SK-N-SH treated with all-trans-retinoic acid at 6 μM for 48 hours (cell line): Measurements from ENCODE around the gene ELP4.

Experiments
- ATAC-seq: fragments of 200-7000 bp; cut with Tn5 transposase; 3 replicates; pipeline ENCODE4 v1.9.1; 2020; ENCODE audit warnings: mild to moderate bottlenecking, moderate library complexity
- ARNTL ChIP-seq: fragments of 450-650 bp; formaldehyde crosslinking; IDR thresholded peaks from 2 replicates; pipeline ENCODE4 v1.5.0; 2020; ENCODE audit warnings: low read depth, mild to moderate bottlenecking, moderate library complexity, borderline replicate concordance
- CSRNP3 ChIP-seq: fragments of 250-450 bp; sonication (Bioruptor Pico); IDR thresholded peaks from 2 replicates; pipeline ENCODE4 v1.5.1; 2021; ENCODE audit warnings: mild to moderate bottlenecking, moderate library complexity
- ESRRG ChIP-seq: fragments of 250-450 bp; sonication (Bioruptor Pico); IDR thresholded peaks from 2 replicates; pipeline ENCODE4 v1.6.1; 2021; ENCODE audit warnings: mild to moderate bottlenecking
- GLIS3 ChIP-seq: fragments of 250-450 bp; sonication (Bioruptor Pico); IDR thresholded peaks from 2 replicates; pipeline ENCODE4 v1.5.0; 2020; ENCODE audit warnings: mild to moderate bottlenecking, moderate library complexity
- ISL1 ChIP-seq: fragments of 250-450 bp; sonication (Bioruptor Pico); IDR thresholded peaks from 2 replicates; pipeline ENCODE4 v2.1.2; 2022; ENCODE audit warnings: mild to moderate bottlenecking, moderate library complexity
- OSR1 ChIP-seq: fragments of 250-450 bp; sonication (Bioruptor Pico); IDR thresholded peaks from 2 replicates; pipeline ENCODE4 v1.8.0; 2022; ENCODE audit warnings: moderate library complexity, mild to moderate bottlenecking, inconsistent platforms
- PATZ1 ChIP-seq: fragments of 250-450 bp; sonication (Bioruptor Pico); IDR thresholded peaks from 2 replicates; pipeline ENCODE4 v1.8.0; 2020; ENCODE audit warnings: mild to moderate bottlenecking, moderate library complexity, borderline replicate concordance
- PPARA ChIP-seq: fragments of 250-450 bp; sonication (Bioruptor Pico); IDR thresholded peaks from 2 replicates; pipeline ENCODE4 v1.5.0; 2020; ENCODE audit warnings: mild to moderate bottlenecking, borderline replicate concordance
- RARB ChIP-seq: fragments of 250-450 bp; sonication (Bioruptor Pico); IDR thresholded peaks from 2 replicates; pipeline ENCODE4 v1.8.0; 2021; ENCODE audit warnings: mild to moderate bottlenecking, moderate library complexity
- SNAI2 ChIP-seq: fragments of 250-450 bp; sonication (Bioruptor Pico); IDR thresholded peaks from 2 replicates; pipeline ENCODE4 v1.5.0; 2020; ENCODE audit warnings: mild to moderate bottlenecking, moderate library complexity
- TCF4 ChIP-seq: fragments of 250-450 bp; sonication (Bioruptor Pico); IDR thresholded peaks from 2 replicates; pipeline ENCODE4 v1.8.0; 2021; ENCODE audit warnings: mild to moderate bottlenecking, moderate library complexity, borderline replicate concordance
- TOX ChIP-seq: fragments of 250-450 bp; sonication (Bioruptor Pico); IDR thresholded peaks from 2 replicates; pipeline ENCODE4 v1.8.0; 2021; ENCODE audit warnings: mild to moderate bottlenecking, moderate library complexity, borderline replicate concordance
- ZFP3 ChIP-seq: fragments of 250-450 bp; sonication (Bioruptor Pico); IDR thresholded peaks from 2 replicates; pipeline ENCODE4 v1.5.0; 2020; ENCODE audit warnings: mild to moderate bottlenecking, moderate library complexity
- ZFP30 ChIP-seq: fragments of 450-650 bp; formaldehyde crosslinking; IDR thresholded peaks from 2 replicates; pipeline ENCODE4 v1.5.0; 2022; ENCODE audit warnings: mild to moderate bottlenecking, moderate library complexity
- ZNF565 ChIP-seq: fragments of 450-650 bp; formaldehyde crosslinking; conservative IDR thresholded peaks from 2 replicates; pipeline ENCODE4 v1.5.0; 2020; ENCODE audit warnings: low read depth, mild to moderate bottlenecking, moderate library complexity
- ZNF70 ChIP-seq: fragments of 450-650 bp; formaldehyde crosslinking; IDR thresholded peaks from 2 replicates; pipeline ENCODE4 v1.5.0; 2020; ENCODE audit warnings: mild to moderate bottlenecking, moderate library complexity
- ZNF8 ChIP-seq: fragments of 450-650 bp; formaldehyde crosslinking; IDR thresholded peaks from 2 replicates; pipeline ENCODE4 v1.5.0; 2020; ENCODE audit warnings: mild to moderate bottlenecking, moderate library complexity
- TF ChIP-seq, protein P1 (sequence below): fragments of 250-450 bp; sonication (Bioruptor Pico); IDR thresholded peaks from 2 replicates; pipeline ENCODE4 v1.5.0; 2020; ENCODE audit warnings: mild to moderate bottlenecking, moderate library complexity
- TF ChIP-seq, protein P2 (sequence below): fragments of 250-450 bp; sonication (Bioruptor Pico); IDR thresholded peaks from 2 replicates; pipeline ENCODE4 v1.8.0; 2021; ENCODE audit warnings: low read depth, mild to moderate bottlenecking, moderate library complexity, borderline replicate concordance
- TF ChIP-seq, protein P3 (sequence below): fragments of 250-450 bp; sonication (Bioruptor Pico); IDR thresholded peaks from 2 replicates; pipeline ENCODE4 v1.5.1; 2020; ENCODE audit warnings: low read depth, mild to moderate bottlenecking, moderate library complexity

Gene ELP4

DNA sequence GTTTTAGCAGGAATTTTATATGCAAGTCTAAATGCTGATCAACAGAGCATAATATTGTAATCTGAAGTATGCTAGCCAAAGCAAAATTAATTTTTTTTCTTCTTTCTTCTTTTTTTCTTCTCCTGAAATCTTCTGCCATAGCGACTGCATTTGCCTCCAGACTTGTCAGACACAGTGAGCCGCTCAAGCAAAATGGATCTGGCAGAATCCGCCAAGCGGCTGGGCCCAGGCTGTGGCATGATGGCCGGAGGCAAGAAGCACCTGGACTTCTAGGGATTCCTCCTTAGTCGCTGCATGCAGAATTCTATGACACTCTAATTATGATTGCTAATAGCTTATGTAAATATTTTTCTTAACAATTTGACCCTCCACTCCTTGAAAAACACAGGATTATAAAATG, 273.7 kb downstream of the ELP4 start:
- TF ChIP-seq RARB (CRISPR knock-in tag): no peak
- no peak for ATAC-seq

DNA sequence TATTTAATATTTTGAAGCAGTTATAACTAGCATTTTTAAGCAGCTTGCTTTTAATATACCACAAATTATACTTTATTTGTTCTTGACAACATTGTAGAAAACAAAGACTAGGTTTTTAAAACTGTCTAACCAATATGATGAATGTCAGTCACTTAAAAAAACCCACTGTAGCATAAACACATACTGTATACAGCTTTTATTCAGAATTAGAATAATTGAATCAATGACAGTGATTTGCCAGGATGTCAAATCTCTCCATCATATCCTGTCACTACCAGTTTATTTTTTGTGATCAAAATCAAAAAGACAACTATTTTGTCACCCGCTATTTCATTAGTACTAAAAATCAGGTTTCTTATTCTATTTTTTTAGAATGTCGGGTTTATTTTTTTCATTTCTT, 275.0 kb downstream of the ELP4 start:
- no peak for ATAC-seq
- TF ChIP-seq ESRRG (CRISPR knock-in tag) (no peak), CSRNP3 (CRISPR knock-in tag) (no peak), RARB (CRISPR knock-in tag) (no peak), ISL1 (CRISPR knock-in tag) (no peak), PATZ1 (no peak), ZNF70 (CRISPR knock-in tag) (no peak), GLIS3 (CRISPR knock-in tag) (no peak), OSR1 (no peak), ZFP3 (no peak), ZNF8 (CRISPR knock-in tag) (no peak), TOX (CRISPR knock-in tag) (no peak), TCF4 (CRISPR knock-in tag) (no peak), SNAI2 (CRISPR knock-in tag) (no peak), ZNF565 (CRISPR knock-in tag) (no peak), PPARA (CRISPR knock-in tag) (no peak), ZFP30 (CRISPR knock-in tag) (no peak)
- TF ChIP-seq, protein P1, sequence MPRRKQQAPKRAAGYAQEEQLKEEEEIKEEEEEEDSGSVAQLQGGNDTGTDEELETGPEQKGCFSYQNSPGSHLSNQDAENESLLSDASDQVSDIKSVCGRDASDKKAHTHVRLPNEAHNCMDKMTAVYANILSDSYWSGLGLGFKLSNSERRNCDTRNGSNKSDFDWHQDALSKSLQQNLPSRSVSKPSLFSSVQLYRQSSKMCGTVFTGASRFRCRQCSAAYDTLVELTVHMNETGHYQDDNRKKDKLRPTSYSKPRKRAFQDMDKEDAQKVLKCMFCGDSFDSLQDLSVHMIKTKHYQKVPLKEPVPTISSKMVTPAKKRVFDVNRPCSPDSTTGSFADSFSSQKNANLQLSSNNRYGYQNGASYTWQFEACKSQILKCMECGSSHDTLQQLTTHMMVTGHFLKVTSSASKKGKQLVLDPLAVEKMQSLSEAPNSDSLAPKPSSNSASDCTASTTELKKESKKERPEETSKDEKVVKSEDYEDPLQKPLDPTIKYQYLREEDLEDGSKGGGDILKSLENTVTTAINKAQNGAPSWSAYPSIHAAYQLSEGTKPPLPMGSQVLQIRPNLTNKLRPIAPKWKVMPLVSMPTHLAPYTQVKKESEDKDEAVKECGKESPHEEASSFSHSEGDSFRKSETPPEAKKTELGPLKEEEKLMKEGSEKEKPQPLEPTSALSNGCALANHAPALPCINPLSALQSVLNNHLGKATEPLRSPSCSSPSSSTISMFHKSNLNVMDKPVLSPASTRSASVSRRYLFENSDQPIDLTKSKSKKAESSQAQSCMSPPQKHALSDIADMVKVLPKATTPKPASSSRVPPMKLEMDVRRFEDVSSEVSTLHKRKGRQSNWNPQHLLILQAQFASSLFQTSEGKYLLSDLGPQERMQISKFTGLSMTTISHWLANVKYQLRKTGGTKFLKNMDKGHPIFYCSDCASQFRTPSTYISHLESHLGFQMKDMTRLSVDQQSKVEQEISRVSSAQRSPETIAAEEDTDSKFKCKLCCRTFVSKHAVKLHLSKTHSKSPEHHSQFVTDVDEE: no peak
- TF ChIP-seq, protein P2, sequence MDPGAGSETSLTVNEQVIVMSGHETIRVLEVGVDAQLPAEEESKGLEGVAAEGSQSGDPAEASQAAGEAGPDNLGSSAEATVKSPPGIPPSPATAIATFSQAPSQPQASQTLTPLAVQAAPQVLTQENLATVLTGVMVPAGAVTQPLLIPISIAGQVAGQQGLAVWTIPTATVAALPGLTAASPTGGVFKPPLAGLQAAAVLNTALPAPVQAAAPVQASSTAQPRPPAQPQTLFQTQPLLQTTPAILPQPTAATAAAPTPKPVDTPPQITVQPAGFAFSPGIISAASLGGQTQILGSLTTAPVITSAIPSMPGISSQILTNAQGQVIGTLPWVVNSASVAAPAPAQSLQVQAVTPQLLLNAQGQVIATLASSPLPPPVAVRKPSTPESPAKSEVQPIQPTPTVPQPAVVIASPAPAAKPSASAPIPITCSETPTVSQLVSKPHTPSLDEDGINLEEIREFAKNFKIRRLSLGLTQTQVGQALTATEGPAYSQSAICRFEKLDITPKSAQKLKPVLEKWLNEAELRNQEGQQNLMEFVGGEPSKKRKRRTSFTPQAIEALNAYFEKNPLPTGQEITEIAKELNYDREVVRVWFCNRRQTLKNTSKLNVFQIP (CRISPR knock-in tag): no peak
- TF ChIP-seq, protein P3, sequence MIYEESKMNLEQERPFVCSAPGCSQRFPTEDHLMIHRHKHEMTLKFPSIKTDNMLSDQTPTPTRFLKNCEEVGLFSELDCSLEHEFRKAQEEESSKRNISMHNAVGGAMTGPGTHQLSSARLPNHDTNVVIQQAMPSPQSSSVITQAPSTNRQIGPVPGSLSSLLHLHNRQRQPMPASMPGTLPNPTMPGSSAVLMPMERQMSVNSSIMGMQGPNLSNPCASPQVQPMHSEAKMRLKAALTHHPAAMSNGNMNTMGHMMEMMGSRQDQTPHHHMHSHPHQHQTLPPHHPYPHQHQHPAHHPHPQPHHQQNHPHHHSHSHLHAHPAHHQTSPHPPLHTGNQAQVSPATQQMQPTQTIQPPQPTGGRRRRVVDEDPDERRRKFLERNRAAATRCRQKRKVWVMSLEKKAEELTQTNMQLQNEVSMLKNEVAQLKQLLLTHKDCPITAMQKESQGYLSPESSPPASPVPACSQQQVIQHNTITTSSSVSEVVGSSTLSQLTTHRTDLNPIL (CRISPR knock-in tag): no peak

GRCh38 chr11:31786996-31787685, 277.6 kb downstream of the ELP4 start:
- no peak for ATAC-seq
- TF ChIP-seq, protein P2 (CRISPR knock-in tag): no peak
- TF ChIP-seq, protein P1: no peak
- TF ChIP-seq OSR1 (no peak), ESRRG (CRISPR knock-in tag) (no peak), SNAI2 (CRISPR knock-in tag) (no peak), PATZ1 (no peak), ISL1 (CRISPR knock-in tag) (no peak), ZFP3 (no peak), ZNF70 (CRISPR knock-in tag) (no peak), TOX (CRISPR knock-in tag) (no peak), ARNTL (no peak), PPARA (CRISPR knock-in tag) (no peak), ZNF8 (CRISPR knock-in tag) (no peak), GLIS3 (CRISPR knock-in tag) (no peak)
